ENCODE results near the gene HTR5A.
"Not testable (repeated sequence)": the region's sequence is repeated elsewhere in the genome, so short reads cannot be mapped to it uniquely, and the experiment has no call there.

HTR5A gene

GRCh38 chr7:155069992-155070751 lies at the start of gene HTR5A:
TSS of gene HTR5A (plus strand) at chr7:155070324. CDS start at chr7:155070900, 576 bp downstream.
- peak; percentile 88 for DNase-seq

GRCh38 chr7:155020996-155021395 lies 49.1 kb upstream of the HTR5A start:
- DNase-seq, result no peak

DNA sequence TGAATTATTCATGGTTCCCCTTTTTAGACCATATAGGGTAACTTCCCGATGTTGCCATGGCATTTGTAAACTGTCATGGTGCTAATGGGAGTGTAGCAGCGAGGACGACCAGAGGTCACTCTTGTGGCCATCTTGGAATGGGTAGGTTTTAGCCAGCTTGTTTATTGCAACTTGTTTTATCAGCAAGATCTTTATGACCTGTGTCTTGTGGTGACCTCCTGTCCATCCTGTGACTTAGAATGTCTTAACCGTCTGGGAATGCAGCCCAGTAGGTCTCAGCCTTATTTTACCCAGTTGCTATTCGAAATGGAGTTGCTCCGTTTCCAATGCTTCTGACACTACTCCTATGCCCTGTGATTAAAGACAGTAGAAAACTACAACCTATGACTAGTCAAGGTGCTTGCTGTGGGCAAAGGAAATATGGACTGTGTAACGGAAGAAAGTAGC lies 48.4 kb upstream of the HTR5A start:
- DNase-seq, result no peak

GRCh38 chr7:155027879-155028278 lies 42.2 kb upstream of the HTR5A start:
- no peak for DNase-seq

DNA sequence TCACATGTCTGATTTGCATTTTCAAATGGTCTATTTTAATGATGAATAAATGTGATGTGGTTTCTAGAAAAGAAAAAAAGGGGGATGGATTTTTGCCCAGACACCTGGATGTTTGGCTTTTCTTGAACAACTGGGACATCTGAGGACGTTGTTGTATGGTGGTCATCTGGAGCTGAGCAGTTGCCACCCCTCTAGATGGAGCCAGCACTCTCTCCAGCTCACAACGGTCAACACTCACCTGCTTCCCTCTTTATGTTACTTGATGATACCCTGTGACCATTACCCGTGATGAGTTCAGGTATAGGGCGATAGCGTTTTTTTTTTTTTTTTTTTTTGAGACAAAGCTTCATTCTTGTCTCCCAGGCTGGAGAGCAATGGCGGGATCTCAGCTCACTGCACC lies 37.1 kb upstream of the HTR5A start:
- no peak for DNase-seq

- DNase-seq, result not testable (repeated sequence)
These were observed 35.6 kb upstream of the HTR5A start for GRCh38 chr7:155034495-155034894.

DNA sequence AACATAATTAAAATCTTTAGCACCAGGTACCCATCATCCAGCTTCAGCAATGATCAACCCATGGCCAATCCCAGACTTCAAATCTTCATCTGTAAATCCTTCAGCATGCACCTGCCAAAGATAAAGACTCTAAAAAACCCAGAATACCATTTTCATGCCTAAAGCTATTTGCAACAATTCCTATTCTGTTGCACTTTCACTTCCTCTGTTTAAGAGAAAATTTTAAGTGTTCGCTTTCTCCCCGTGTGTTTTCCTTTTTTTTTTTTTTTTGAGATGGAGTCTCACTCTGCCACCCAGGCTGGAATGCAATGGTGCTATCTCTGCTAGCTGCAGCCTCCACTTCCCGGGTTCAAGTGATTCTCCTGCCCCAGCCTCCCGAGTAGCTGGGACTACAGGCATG lies 31.8 kb upstream of the HTR5A start:
- DNase-seq, result no peak

- no peak for DNase-seq
These were observed 26.4 kb upstream of the HTR5A start for GRCh38 chr7:155043756-155044155.

- no peak for DNase-seq
These were observed 22.1 kb upstream of the HTR5A start for GRCh38 chr7:155048006-155048405.

DNA sequence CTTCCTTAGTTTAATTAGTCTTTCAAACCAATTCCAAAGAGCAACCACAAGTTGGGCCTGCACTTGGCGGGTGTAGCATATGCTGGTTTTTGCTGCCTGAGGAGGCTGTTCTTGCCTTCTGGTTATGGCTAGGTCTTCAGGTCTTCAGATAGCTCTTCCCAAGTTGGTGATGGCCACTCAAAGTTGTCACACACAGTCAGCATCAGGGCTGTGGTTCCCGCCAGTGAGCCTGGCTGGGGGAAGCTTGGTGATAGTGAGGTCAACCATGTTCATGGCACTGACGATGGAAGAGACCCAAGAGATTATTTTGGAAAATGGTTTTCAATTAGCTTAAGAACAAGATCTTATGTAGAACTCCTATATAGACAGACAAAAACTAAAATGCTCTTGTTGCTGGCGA lies 18.8 kb upstream of the HTR5A start:
- no peak for DNase-seq

- no peak for DNase-seq
These were observed 17.1 kb upstream of the HTR5A start for GRCh38 chr7:155053002-155053401.

GRCh38 chr7:155054761-155055160 lies 15.4 kb upstream of the HTR5A start:
- DNase-seq, result no peak

DNA sequence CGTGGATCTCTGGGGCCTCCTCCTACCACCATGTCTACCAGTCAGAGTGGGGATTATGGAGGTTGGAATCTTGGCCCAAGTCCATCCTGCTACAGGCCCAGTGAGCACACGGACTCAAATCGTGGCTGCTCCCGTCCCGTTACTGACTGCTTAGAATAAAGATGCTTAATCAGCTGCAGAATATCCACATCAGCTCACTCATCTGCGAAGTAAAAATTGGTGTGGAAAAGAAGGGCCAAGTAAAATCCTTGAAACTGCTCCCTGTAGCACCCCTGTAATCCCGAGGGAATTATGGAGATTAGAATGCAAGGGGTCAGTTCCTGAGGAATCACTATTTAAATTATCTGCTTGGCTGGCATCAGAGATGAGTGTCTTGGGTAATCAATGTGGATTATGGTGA lies 13.0 kb upstream of the HTR5A start:
- DNase-seq, result no peak

DNA sequence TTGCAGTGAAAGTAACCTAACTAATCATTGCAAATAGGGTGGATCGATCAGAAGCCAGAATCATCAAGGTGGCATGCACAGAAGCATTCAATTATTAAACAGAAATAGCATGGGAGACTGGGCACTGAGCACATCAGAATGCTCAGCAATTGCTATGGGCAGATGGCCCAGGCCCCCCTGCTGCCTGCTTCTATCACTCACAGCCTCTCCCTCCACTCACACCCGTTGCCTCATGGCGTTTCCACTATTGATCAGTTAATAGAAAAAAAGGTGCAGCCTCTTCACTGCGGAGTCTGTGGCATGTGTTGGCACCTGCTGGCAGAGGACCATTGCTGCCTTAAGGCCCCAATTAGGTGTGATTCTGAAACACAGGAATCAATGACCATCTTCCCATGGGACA lies 11.2 kb upstream of the HTR5A start:
- DNase-seq, result no peak

- DNase-seq, result no peak
These were observed 10.4 kb upstream of the HTR5A start for GRCh38 chr7:155059703-155060102.

GRCh38 chr7:155062411-155062810 lies 7.7 kb upstream of the HTR5A start:
- DNase-seq, result no peak

DNA sequence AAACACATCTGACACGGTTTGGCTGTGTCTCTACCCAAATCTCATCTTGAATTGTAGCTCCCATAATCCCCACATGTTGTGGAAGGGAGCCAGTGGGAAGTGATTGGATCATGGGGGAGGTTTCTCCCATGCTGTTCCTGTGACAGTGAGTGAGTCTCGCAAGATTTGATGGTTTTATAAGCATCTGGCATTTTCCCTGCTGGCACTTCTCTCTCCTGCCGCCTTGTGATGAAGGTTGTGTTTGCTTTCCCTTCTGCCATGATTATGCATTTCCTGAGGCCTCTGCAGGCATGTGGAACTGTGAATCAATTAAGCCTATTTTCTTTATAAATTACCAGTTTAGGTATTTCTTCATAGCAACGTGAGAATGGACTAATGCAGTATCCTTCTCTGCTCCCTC lies 5.9 kb upstream of the HTR5A start:
- DNase-seq, result no peak

DNA sequence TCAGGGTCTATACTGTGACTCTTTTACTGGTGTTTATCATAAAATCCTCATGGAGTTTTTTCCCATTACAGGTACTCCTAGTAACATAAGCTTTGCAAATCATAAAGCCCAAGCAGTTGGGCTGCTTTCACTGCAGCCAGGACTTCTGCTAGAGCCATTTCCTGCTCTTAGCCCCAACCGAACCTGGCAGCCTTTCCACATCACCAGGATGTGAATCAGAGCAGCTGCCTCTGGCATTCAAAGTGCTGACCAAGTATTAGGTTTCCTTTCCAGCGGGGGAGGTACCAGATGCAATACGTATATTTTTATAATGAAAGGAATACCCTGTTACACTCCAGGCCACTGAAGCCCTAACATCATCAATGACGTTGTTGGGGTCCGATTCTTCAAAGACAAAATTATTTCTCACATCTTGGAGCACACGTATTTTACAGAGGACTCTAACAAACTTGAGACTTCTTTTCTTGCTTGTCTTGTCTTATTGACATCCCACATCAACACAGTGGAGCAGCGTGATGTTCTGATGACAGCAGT lies 3.6 kb upstream of the HTR5A start:
- peak; percentile 37 for DNase-seq

- DNase-seq, result no peak
These were observed 1.1 kb downstream of the HTR5A start for GRCh38 chr7:155071121-155071651.

GRCh38 chr7:155071916-155072571 lies 1.9 kb downstream of the HTR5A start:
- no peak for DNase-seq

DNA sequence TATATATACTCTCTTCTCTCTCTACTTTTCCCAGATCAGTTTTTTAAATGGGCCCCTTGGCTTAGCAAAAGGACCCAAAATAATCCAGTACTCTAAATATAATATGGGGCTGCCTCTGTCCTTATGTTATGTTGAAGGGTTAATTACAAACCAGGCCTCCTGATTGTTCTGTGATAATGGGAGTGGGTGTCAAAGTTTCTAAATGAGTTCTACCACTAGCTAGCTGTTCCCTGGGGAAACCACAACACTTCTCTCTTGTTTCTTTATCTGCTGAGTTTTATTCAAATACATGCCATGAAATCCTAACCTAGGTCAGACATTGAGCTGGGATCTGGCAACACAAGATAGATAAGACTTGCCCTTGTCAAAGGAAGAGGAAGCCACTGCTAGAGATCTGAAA lies 3.8 kb downstream of the HTR5A start:
- DNase-seq, result no peak

DNA sequence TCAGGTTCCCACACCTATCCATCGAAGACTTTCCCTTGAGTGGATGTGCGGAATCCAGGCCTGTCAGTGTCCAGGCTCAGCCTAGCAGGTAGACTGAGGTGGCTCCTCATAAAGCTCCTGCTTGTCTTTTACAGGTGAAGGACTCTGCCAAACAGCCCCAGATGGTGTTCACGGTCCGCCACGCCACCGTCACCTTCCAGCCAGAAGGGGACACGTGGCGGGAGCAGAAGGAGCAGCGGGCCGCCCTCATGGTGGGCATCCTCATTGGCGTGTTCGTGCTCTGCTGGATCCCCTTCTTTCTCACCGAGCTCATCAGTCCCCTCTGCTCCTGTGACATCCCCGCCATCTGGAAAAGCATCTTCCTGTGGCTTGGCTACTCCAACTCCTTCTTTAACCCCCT lies 13.9 kb downstream of the HTR5A start:
- DNase-seq, result no peak

DNA sequence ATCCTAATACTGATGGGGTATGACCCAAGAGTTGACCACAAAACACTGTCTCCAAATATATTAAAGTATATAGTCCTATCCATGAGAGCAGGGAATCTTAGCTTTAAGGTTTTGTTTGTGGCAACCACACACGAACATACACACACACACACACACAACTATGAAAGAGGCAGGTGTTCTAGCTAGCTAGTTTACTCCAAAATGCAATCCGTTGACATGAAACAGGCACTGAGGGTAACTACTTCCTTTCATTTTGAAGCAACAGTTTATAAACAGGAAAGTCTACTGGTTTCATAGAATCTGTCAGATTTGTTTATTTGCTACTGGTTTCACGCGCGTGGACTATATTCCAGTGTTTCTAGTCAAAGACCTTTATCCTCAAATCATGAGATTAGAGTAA lies 14.8 kb downstream of the HTR5A start:
- DNase-seq, result no peak

DNA sequence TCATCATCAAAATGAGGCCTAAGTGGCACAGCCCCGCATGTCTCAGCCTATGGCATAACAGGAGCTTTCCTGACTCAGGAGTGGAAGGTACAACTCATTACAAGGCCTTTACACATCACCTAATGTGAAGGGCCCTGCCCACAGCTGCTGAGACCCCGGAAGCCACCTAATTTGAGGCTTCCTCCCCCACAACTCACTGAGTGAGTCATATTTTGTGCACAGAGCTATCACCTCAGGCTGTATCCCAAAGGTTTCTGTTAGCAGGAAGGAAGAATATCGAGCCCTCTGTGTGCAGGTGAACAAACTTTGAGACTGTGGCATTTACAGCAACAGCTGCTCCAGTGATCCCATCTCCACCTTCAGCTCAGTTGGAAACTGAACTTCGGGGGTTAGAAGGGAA lies 20.6 kb downstream of the HTR5A start:
- no peak for DNase-seq

All from left hindlimb (tissue), 1 donor.